Heart left ventricle (tissue), 13 donors: ENCODE results near the gene TMEM145.

Experiments used
- POLR2A ChIP-seq, 2 donors: fragments of 450-650 bp; IDR thresholded peaks; one replicate each; pipeline ENCODE4 v1.6.1; 2017; ENCODE audit warnings: antibody characterized with exemption in 2 of 2, mild to moderate bottlenecking in 2 of 2, moderate library complexity in 2 of 2
- TF ChIP-seq, protein P1 (sequence below), 12 donors: fragments of 200-600 bp; sonication (generic) in 4 of 12; IDR thresholded peaks; one replicate each; pipeline versions ENCODE4 v1.5.0 to v1.8.0; 2018 to 2022; ENCODE audit warnings: antibody characterized with exemption in 12 of 12, mild to moderate bottlenecking in 5 of 12
- donor health status: ischemic (EF 13 %, LVEDD 7.1; RV severe dilation, severe dysfunction).
- donor health status: DM: no; HTN: yes; CAD: no.
- donor health status: DM: no; HTN: no; CAD: no.
- donor health status: ischemic (EF 25% LVEDD 6.9; RV normal size, moderate dysfunction).
- donor health status: ischemic (EF 25% LVEDD 5.7; RV mildly dilated, moderate dysfunction).
- donor health status: ischemic (EF 35%, LVEDD 5.7; RV mildly dilated, moderate dysfunction).
- donor health status: nonischemic (EF 11% LVEDD 7.7; RV severe dilation, severe dysfunction).
- donor health status: DM: yes; HTN: yes; CAD: no.
- donor health status: PGD.
- donor health status: ischemic (EF 29% LVEDD 5.4; RV normal size, mild dysfunction).
- donor health status: nonischemic (EF 23%, LVEDD 6.1; RV moderate dilation, normal function).

GRCh38 chr19:42297039-42297438 is 16.1 kb upstream of the TMEM145 start:
- TF ChIP-seq, protein P1, sequence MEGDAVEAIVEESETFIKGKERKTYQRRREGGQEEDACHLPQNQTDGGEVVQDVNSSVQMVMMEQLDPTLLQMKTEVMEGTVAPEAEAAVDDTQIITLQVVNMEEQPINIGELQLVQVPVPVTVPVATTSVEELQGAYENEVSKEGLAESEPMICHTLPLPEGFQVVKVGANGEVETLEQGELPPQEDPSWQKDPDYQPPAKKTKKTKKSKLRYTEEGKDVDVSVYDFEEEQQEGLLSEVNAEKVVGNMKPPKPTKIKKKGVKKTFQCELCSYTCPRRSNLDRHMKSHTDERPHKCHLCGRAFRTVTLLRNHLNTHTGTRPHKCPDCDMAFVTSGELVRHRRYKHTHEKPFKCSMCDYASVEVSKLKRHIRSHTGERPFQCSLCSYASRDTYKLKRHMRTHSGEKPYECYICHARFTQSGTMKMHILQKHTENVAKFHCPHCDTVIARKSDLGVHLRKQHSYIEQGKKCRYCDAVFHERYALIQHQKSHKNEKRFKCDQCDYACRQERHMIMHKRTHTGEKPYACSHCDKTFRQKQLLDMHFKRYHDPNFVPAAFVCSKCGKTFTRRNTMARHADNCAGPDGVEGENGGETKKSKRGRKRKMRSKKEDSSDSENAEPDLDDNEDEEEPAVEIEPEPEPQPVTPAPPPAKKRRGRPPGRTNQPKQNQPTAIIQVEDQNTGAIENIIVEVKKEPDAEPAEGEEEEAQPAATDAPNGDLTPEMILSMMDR (IDR thresholded peaks at IDR 0.05), result no peak
- no peak for TF ChIP-seq POLR2A (IDR thresholded peaks at IDR 0.05)
